BLaER1 (cell line): ENCODE results near the gene PDE6H.
A peak's percentile ranks its signal among the peaks of the same experiment; 100 is the strongest.

ENCODE experiments used
- H3K27ac ChIP-seq: shearing (Covaris generic); formaldehyde crosslinking; 2 replicates; pipeline ENCODE4 v1.8.1; 2022
- H3K27me3 ChIP-seq: shearing (Covaris generic); formaldehyde crosslinking; 2 replicates; pipeline ENCODE4 v1.8.1; 2022
- H3K36me3 ChIP-seq: shearing (Covaris generic); formaldehyde crosslinking; 2 replicates; pipeline ENCODE4 v1.8.1; 2022
- H3K4me1 ChIP-seq: shearing (Covaris generic); formaldehyde crosslinking; 2 replicates; pipeline ENCODE4 v1.8.1; 2022
- H3K4me2 ChIP-seq: shearing (Covaris generic); formaldehyde crosslinking; 2 replicates; pipeline ENCODE4 v1.8.1; 2022
- H3K4me3 ChIP-seq: shearing (Covaris generic); formaldehyde crosslinking; 2 replicates; pipeline ENCODE4 v1.8.1; 2022
- H3K9ac ChIP-seq: shearing (Covaris generic); formaldehyde crosslinking; 2 replicates; pipeline ENCODE4 v1.8.1; 2022
- H3K9me3 ChIP-seq: shearing (Covaris generic); formaldehyde crosslinking; 2 replicates; pipeline ENCODE4 v1.8.1; 2022
- H4K20me1 ChIP-seq: shearing (Covaris generic); formaldehyde crosslinking; 2 replicates; pipeline ENCODE4 v1.8.1; 2022
- Cebpa-rat ChIP-seq: shearing (Covaris generic); IDR thresholded peaks from 2 replicates; pipeline ENCODE4 v1.8.1; 2022

The PDE6H gene

DNA sequence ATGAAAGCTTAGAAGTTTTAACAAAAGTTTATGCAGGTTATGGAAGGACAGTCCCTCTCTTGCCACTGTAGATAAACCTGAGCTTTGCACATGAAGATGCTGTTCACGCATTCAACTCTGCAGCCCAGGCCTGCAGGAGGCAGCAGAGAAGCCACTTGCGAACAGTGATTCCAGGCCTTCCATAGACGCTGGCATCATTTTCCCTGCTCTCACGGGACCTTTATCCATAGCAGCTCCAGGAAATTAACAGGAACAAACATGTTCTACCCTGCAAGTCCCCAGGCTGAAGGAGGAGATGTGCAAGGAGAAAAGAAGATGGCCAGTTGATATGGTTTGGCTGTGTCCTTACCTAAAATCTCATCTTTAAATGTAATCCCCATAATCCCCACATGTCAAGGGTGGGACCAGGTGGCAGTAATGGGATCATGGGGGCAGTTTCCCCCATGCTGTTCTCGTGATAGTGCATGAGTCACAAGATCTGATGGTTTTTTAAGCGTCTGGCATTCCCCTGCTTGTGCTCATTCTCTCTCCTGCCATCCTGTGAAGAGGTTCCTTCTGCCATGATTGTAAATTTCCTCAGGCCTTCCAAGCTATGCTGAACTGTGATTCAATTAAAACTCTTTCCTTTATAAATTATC is 36.5 kb upstream of the PDE6H start:
- Histone ChIP-seq H3K4me3 (no peak overlapping the region), H3K9ac (no peak overlapping the region), H3K9me3 (peaks cover 4% of the 10 kb centered on the region; the same call in 1 of the 2 replicates), H4K20me1 (no peaks in the 10 kb centered on the region), H3K4me1 (peaks cover 13% of the 10 kb centered on the region), H3K36me3 (peaks cover 95% of the 10 kb centered on the region), H3K27ac (no peak overlapping the region), H3K4me2 (no peak overlapping the region), H3K27me3 (no peaks in the 10 kb centered on the region)
- no peak for TF ChIP-seq Cebpa-rat

DNA sequence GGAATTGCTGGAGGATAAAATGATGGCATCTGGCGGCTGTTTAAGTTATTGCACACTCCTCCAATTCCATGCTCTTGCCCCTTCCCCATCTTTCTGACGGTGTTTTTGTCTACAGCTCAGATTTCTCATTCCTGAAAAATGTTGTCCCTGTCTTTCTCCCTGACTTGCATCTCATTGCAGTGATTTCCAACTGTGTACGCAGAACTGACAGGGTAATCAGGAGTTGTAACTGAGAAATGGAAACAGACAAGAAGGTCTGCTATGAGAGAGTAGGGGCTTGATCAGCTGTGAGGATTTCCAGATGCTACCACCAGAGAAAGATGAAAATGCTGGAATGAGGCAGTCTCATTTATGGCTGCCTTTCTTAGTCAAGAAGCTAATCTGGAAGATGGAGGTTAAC is 35.8 kb upstream of the PDE6H start:
- Histone ChIP-seq H3K9ac (no peak overlapping the region), H3K4me3 (no peak overlapping the region), H4K20me1 (peaks cover 3% of the 10 kb centered on the region; the same call in 1 of the 2 replicates), H3K36me3 (peaks cover 95% of the 10 kb centered on the region), H3K4me2 (no peak overlapping the region), H3K4me1 (peaks cover 7% of the 10 kb centered on the region; the same call in 1 of the 2 replicates), H3K27me3 (no peaks in the 10 kb centered on the region), H3K9me3 (peaks cover 4% of the 10 kb centered on the region), H3K27ac (no peak overlapping the region)
- no peak for TF ChIP-seq Cebpa-rat

DNA sequence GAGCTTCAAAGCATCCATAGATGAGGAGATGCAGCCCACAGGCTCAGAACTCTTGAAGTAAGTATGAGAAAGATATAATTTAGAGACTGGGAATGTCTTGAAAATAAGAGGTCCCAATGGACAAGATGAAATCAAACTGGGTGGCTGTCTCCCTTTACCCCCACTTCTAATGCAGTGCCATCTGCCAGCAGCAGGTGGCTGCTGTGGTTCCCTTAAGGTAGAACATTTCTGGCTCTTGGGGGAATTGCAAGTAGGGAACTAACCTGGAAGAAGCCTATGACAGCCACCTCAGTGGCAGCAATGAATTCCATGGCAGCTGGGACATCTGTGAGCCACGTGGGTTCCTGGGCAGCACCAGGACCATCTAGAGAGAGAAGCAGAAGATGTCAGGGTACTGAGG is 35.2 kb upstream of the PDE6H start:
- H3K4me2 ChIP-seq = no peak overlapping the region
- H3K4me3 ChIP-seq = no peak overlapping the region

DNA sequence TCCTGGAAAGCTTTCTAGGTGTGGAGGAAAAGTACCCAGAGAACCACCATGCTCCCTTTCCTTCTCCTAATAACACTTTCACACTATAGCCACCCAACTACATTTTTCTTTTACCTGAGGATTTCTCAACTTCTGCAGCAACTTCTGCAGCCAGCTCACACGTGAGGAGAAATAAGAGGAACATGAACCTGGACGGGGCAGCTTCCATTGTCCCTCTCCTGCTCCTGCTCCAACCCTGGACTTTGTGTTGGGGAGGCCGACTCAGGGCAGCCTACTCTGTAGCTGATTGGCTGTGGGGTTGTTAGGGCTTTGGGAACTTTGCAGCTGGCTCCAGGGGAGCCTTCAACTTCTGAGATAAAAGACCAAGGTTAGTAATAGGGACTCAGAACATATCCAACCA is 34.5 kb upstream of the PDE6H start, which contains the start of gene ERP27:
Gene ERP27 (minus strand): TSS at position 237 of the 400 bp plus-strand sequence. CDS start 29 bp downstream, at position 208.
- Histone ChIP-seq H3K36me3 (peaks cover 97% of the 10 kb centered on the region), H3K9ac (no peak within 1 kb of the TSS), H3K27me3 (no peaks in the 10 kb centered on the region), H3K4me3 (no peak within 1 kb of the TSS), H3K4me2 (no peak within 1 kb of the TSS), H3K4me1 (peaks cover 7% of the 10 kb centered on the region; the same call in 1 of the 2 replicates), H4K20me1 (peaks cover 13% of the 10 kb centered on the region; the same call in 1 of the 2 replicates), H3K27ac (no peak within 1 kb of the TSS), H3K9me3 (peaks cover 4% of the 10 kb centered on the region)
- no peak for TF ChIP-seq Cebpa-rat

More for the DNA sequence above, 35.2 kb upstream of the PDE6H start:
- H3K27ac ChIP-seq = no peak overlapping the region
- TF ChIP-seq Cebpa-rat = no peak
- peaks cover 10% of the 10 kb centered on the region; the same call in 1 of the 2 replicates for H4K20me1 ChIP-seq
- peaks cover 7% of the 10 kb centered on the region; the same call in 1 of the 2 replicates for H3K4me1 ChIP-seq
- H3K27me3 ChIP-seq = no peaks in the 10 kb centered on the region
- peaks cover 4% of the 10 kb centered on the region for H3K9me3 ChIP-seq
- peaks cover 97% of the 10 kb centered on the region for H3K36me3 ChIP-seq
- H3K9ac ChIP-seq = no peak overlapping the region

DNA sequence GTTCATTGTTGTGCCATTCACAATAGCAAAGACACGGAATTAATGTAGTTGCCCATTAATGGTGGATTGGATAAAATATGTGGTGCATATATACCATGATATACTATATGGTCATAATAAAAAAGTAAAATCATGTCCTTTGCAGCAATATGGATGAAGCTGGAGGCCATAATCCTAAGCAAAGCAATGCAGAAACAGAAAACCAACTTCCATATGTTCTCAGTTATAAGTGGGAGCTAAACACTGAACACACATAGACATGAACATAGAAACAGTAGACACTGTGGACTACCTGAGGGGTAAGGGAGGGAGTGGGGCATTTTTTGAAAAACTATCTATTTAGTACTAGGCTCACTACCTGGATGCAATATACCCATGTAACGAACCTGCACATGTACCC is 31.5 kb upstream of the PDE6H start:
- Histone ChIP-seq H3K4me2 (no peak overlapping the region), H3K27ac (no peak overlapping the region), H3K27me3 (no peaks in the 10 kb centered on the region), H3K9ac (no peak overlapping the region), H3K4me3 (no peak overlapping the region), H3K4me1 (peaks cover 7% of the 10 kb centered on the region; the same call in 1 of the 2 replicates), H3K9me3 (peaks cover 4% of the 10 kb centered on the region), H4K20me1 (peaks cover 13% of the 10 kb centered on the region; the same call in 1 of the 2 replicates), H3K36me3 (peaks cover 99% of the 10 kb centered on the region)
- TF ChIP-seq Cebpa-rat = no peak

DNA sequence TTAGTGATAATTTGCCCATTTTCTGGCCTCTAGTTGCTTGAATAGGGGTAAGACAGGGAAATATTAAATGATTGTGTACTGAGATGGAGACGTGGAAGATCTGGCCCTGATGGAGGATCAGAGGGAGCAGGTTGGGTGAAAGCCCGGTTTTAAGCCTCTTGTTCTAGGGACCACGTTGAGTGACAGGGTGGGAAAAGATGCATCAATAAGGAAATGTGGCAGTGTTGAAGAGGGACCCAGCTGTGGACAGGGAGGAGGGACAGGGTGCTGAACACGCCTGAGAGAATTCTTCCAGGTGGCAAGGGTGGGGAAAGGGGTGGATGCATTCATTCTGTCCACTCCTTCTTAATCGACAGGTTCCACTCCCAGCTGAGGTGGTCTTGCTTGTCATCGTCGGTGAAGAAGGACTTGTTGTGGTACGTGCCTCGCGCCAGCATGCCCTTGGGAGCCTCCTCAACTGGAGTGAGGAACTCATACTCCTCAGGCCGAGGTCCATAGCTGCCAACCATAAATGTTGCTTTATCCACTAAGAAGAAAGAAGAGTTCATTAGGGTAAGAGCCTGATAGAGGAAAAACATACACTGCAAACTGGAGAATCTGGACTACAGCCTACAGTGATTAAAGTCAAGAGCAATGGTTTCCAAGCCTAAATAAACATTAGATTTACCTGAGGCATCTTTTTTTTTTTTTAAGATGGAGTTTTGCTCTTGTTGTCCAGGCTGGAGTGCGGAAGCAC is 30.5 kb upstream of the PDE6H start:
- no peak overlapping the region for H3K9ac ChIP-seq
- H3K36me3 ChIP-seq = peaks cover 99% of the 10 kb centered on the region

DNA sequence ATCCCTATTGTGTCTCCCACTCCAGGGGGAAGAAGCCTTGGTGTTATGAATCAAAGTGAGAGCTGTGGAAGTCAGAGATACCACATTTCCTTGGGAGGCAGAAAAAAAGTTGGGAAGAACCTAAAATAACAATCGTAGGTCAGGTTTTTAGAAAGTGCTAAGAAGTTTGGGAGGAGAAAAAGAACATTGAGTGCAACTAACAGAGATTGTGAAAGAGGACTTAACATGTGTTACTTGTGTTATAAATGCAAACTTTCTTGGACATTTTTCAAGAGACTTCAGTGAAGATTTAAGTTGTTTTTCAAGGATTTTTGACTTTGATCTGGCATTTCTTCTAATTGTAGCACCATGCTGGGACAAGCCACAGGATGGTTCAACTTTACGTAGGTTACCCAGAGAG is 26.7 kb upstream of the PDE6H start:
- H3K36me3 ChIP-seq = peaks cover 97% of the 10 kb centered on the region
- no peak overlapping the region for H3K4me2 ChIP-seq
- no peak for TF ChIP-seq Cebpa-rat
- peaks cover 47% of the 10 kb centered on the region for H3K4me1 ChIP-seq
- H3K4me3 ChIP-seq = no peak overlapping the region
- no peak overlapping the region for H3K9ac ChIP-seq
- H3K27ac ChIP-seq = peak overlapping the region; percentile 91
- H3K9me3 ChIP-seq = no peaks in the 10 kb centered on the region; the same call in 1 of the 2 replicates
- peaks cover 29% of the 10 kb centered on the region for H4K20me1 ChIP-seq
- H3K27me3 ChIP-seq = no peaks in the 10 kb centered on the region

More for the DNA sequence above, 30.5 kb upstream of the PDE6H start:
- H4K20me1 ChIP-seq = peaks cover 13% of the 10 kb centered on the region; the same call in 1 of the 2 replicates
- no peak for TF ChIP-seq Cebpa-rat
- no peak overlapping the region for H3K4me3 ChIP-seq
- H3K4me1 ChIP-seq = peaks cover 17% of the 10 kb centered on the region; the same call in 1 of the 2 replicates
- H3K9me3 ChIP-seq = peaks cover 4% of the 10 kb centered on the region
- H3K27ac ChIP-seq = no peak overlapping the region
- H3K4me2 ChIP-seq = no peak overlapping the region
- no peaks in the 10 kb centered on the region for H3K27me3 ChIP-seq

DNA sequence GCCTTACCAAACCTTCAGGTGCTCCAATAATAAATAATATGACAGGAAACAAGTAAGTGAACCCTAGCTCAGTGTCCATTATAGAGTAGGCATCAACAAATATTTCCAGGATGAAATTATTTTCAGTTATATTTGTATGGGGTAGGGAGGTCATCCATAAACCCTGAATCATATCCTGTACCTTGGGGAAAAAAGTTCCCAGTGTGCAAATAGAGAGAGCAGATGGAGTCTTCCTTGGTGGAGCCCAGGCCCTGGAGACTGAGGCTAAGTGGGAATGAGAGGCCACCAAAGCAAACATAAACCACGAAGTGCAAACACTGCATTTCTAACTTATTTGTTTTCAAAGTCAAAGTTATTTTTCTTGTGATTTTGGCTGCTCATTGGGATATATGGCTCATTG is 26.0 kb upstream of the PDE6H start:
- H3K4me3 ChIP-seq = no peak overlapping the region
- H3K27me3 ChIP-seq = no peaks in the 10 kb centered on the region
- peak overlapping the region; percentile 91; the same call in 1 of the 2 replicates for H3K27ac ChIP-seq
- TF ChIP-seq Cebpa-rat = no peak
- H3K4me2 ChIP-seq = peak overlapping the region; percentile 3; the same call in 1 of the 2 replicates
- H3K4me1 ChIP-seq = peaks cover 54% of the 10 kb centered on the region
- H3K36me3 ChIP-seq = peaks cover 94% of the 10 kb centered on the region
- H3K9ac ChIP-seq = no peak overlapping the region
- no peaks in the 10 kb centered on the region; the same call in 1 of the 2 replicates for H3K9me3 ChIP-seq
- H4K20me1 ChIP-seq = peaks cover 34% of the 10 kb centered on the region

DNA sequence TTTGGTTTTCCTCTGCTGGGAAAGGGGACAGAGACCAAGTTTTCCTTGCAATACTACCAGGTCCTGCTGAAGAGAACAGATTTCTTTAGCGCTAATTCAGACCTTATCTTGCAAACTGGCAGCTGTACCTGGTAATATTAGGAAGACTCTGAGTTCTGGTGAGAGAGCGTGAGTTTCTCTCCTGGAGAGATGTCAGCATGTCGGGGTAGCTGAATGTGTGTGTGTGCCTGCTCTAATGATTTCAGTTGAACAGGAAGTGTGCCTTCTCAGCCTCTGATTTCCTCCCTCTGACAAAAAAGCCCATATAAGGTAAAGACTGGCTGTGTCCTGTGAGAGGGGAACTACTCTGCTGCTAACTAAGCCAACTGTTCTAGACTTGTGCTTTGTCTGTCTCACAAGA is 24.2 kb upstream of the PDE6H start:
- Histone ChIP-seq H3K27ac (peak overlapping the region; percentile 91), H3K4me1 (peaks cover 72% of the 10 kb centered on the region), H3K36me3 (peaks cover 75% of the 10 kb centered on the region), H3K27me3 (no peaks in the 10 kb centered on the region), H3K4me3 (peak overlapping the region; percentile 53), H3K9me3 (no peaks in the 10 kb centered on the region; the same call in 1 of the 2 replicates), H3K4me2 (peak overlapping the region; percentile 93), H4K20me1 (peaks cover 41% of the 10 kb centered on the region), H3K9ac (peak overlapping the region; percentile 78)
- no peak for TF ChIP-seq Cebpa-rat

DNA sequence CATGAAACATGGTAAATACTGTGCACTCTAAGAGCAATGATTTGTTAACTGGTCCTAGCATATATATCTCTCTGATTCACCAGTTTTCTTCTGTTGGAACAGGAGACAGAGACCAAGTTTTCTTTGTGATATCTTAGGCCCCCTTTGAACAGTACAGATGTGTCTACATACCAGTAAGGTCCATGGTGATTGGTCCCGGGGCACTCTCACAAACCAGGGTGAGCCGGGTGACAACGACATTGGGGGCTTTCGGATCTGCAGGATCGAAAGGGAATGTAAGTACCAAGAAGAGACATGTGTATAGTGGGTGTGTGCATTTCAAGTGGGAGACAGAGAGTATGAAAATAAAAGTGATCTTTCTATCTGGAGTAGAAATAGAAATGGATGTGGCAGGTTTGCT is 23.2 kb upstream of the PDE6H start:
- peaks cover 51% of the 10 kb centered on the region for H4K20me1 ChIP-seq
- H3K9ac ChIP-seq = peak overlapping the region; percentile 78
- peak overlapping the region; percentile 93 for H3K4me2 ChIP-seq
- peak overlapping the region; percentile 53 for H3K4me3 ChIP-seq
- peaks cover 74% of the 10 kb centered on the region for H3K36me3 ChIP-seq
- TF ChIP-seq Cebpa-rat = no peak
- peaks cover 82% of the 10 kb centered on the region for H3K4me1 ChIP-seq
- H3K27me3 ChIP-seq = no peaks in the 10 kb centered on the region
- H3K27ac ChIP-seq = peak overlapping the region; percentile 91
- H3K9me3 ChIP-seq = no peaks in the 10 kb centered on the region; the same call in 1 of the 2 replicates
